Lower lobe of right lung (tissue), 2 donors: Measurements from ENCODE around the gene AFM. TPM values are rescaled to one million over a fixed set of nuclear protein-coding genes. Genes with fewer than 3 reads are reported as not detected.

Experiments
- ATAC-seq, 2 donors: fragments of 200-7000 bp; cut with Tn5 transposase; one replicate each; pipeline ENCODE4 v1.9.1; 2020 to 2022; ENCODE audit warnings: mild to moderate bottlenecking in 2 of 2, moderate library complexity in 2 of 2
- DNase-seq: peaks from one replicate; pipeline ENCODE4 v3.0.0-alpha.2; 2020
- H3K27ac ChIP-seq: fragments of 200-600 bp; one replicate; pipeline ENCODE4 v1.8.0; 2022
- H3K27me3 ChIP-seq: fragments of 200-600 bp; one replicate; pipeline ENCODE4 v1.8.0; 2022; ENCODE audit warnings: low read depth
- H3K36me3 ChIP-seq: fragments of 200-600 bp; one replicate; pipeline ENCODE4 v1.8.0; 2022; ENCODE audit warnings: mild to moderate bottlenecking
- H3K4me1 ChIP-seq: fragments of 200-600 bp; one replicate; pipeline ENCODE4 v1.8.0; 2022
- H3K4me3 ChIP-seq: fragments of 200-600 bp; one replicate; pipeline ENCODE4 v1.8.0; 2022; ENCODE audit warnings: mild to moderate bottlenecking
- H3K9me3 ChIP-seq: fragments of 200-600 bp; one replicate; pipeline ENCODE4 v1.8.0; 2022
- intact Hi-C: fragments of 100-400 bp; cut with DNase I; formaldehyde crosslinking; loops from one replicate; pipeline ENCODE4 v1.11.0; 2022
- long read RNA-seq: library from polyadenylated mRNA; unstranded; transcript quantifications from one replicate; pipeline ENCODE4 v2.0.0, GENCODE V29; 2021
- total RNA-seq: library from RNA; stranded (reverse); fragmentation: NEBNext Ultra II Directional; extraction: Animal tissue kit (Norgen Biotek cat#: 25700); gene quantifications from one replicate; pipeline ENCODE4 v1.2.1, GENCODE V29; 2021
- TF ChIP-seq, protein P1 (sequence below): fragments of 200-600 bp; IDR thresholded peaks from one replicate; pipeline ENCODE4 v1.8.0; 2022; ENCODE audit warnings: antibody characterized with exemption, mild to moderate bottlenecking
- donor health status: DM: no; HTN: yes; CAD: no; lungs with severe emphysema.

AFM gene
- not detected for total RNA-seq
- long read RNA-seq, result 0 reads

DNA sequence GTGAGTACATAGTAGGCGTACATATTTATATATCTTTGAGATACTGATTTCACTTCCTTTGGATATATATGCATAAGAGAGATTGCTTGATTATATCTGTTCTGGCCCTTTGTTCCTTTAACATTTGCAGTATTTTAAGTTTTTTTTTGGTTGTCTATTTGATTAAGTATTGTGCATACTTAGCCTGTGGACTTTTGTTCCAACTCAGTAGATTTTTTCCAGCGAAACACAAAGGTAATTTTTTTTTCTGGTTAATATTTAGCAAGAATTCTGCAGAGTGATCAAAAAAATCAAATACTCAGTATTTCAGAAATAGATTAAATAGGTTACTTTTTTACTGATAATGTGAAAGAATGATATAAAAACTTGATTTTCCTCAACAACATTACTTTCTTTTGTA lies at the start of gene AFM:
TSS of gene AFM (plus strand) at position 388 of the 400 bp plus-strand sequence. CDS start 31 bp downstream, outside the sequence.
- Histone ChIP-seq H3K27ac (no peak within 1 kb of the TSS), H3K36me3 (no peaks in the 10 kb centered on the region), H3K9me3 (no peaks in the 10 kb centered on the region), H3K4me1 (no peaks in the 10 kb centered on the region), H3K4me3 (no peak within 1 kb of the TSS), H3K27me3 (no peaks in the 10 kb centered on the region)
- intact Hi-C loops, result no loop called here
- TF ChIP-seq, protein P1, sequence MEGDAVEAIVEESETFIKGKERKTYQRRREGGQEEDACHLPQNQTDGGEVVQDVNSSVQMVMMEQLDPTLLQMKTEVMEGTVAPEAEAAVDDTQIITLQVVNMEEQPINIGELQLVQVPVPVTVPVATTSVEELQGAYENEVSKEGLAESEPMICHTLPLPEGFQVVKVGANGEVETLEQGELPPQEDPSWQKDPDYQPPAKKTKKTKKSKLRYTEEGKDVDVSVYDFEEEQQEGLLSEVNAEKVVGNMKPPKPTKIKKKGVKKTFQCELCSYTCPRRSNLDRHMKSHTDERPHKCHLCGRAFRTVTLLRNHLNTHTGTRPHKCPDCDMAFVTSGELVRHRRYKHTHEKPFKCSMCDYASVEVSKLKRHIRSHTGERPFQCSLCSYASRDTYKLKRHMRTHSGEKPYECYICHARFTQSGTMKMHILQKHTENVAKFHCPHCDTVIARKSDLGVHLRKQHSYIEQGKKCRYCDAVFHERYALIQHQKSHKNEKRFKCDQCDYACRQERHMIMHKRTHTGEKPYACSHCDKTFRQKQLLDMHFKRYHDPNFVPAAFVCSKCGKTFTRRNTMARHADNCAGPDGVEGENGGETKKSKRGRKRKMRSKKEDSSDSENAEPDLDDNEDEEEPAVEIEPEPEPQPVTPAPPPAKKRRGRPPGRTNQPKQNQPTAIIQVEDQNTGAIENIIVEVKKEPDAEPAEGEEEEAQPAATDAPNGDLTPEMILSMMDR, result no peak
- ATAC-seq, result no peak
- DNase-seq, result no peak

- TF ChIP-seq, protein P1, result no peak
- H3K4me1 ChIP-seq, result no peaks in the 10 kb centered on the region
- DNase-seq (no peak), ATAC-seq (no peak)
- no peaks in the 10 kb centered on the region for H3K9me3 ChIP-seq
- H3K4me3 ChIP-seq, result no peak overlapping the region
- no peaks in the 10 kb centered on the region for H3K36me3 ChIP-seq
- no peak overlapping the region for H3K27ac ChIP-seq
- H3K27me3 ChIP-seq, result no peaks in the 10 kb centered on the region
- intact Hi-C loops, result no loop called here
Observed at GRCh38 chr4:73431813-73432168, 49.8 kb upstream of the AFM start.

GRCh38 chr4:73432169-73433000 lies 49.2 kb upstream of the AFM start:
- no peaks in the 10 kb centered on the region for H3K27me3 ChIP-seq
- DNase-seq, result no peak
- no peak overlapping the region for H3K4me3 ChIP-seq
- no peaks in the 10 kb centered on the region for H3K4me1 ChIP-seq
- no peak overlapping the region for H3K27ac ChIP-seq
- no peak for ATAC-seq
- TF ChIP-seq, protein P1, result no peak
- intact Hi-C loops, result no loop called here
- no peaks in the 10 kb centered on the region for H3K9me3 ChIP-seq
- H3K36me3 ChIP-seq, result no peaks in the 10 kb centered on the region

DNA sequence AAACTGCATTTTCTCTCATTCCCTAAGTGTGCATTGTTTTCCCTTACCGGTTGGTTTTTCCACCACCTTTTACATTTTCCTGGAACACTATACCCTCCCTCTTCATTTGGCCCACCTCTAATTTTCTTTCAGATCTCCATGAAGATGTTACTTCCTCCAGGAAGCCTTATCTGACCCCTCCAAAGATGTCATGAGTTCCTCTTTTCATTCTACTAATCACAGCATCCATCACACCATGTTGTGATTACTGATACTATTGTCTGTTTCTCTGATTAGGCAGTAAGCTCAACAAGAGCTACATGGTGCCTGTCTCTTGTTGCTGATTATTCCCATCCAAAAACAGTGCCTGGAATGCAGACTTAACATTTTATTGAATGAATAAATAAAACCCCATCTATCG lies 48.4 kb upstream of the AFM start:
- Histone ChIP-seq H3K4me3 (no peak overlapping the region), H3K9me3 (no peaks in the 10 kb centered on the region), H3K4me1 (no peaks in the 10 kb centered on the region), H3K27ac (no peak overlapping the region), H3K27me3 (no peaks in the 10 kb centered on the region), H3K36me3 (no peaks in the 10 kb centered on the region)
- intact Hi-C loops, result no loop called here
- DNase-seq (no peak), ATAC-seq (no peak)
- TF ChIP-seq, protein P1, result no peak

DNA sequence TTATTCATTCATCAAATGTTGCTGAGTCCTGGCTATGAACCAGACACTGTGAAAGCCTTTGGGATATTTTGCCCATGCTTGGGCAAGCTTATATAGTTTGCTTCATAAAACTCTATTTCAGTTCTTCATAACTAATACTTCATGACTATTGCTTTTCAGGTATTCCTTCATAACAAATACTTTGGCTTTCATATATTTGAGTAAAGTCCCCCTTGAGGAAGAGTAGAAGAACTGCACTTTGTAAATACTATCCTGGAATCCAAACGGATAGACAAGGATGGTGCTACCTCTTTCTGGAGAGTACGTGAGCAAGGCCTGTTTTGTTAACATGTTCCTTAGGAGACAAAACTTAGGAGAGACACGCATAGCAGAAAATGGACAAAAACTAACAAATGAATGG lies 47.2 kb upstream of the AFM start:
- ATAC-seq, result no peak
- Histone ChIP-seq H3K4me3 (no peak overlapping the region), H3K4me1 (no peaks in the 10 kb centered on the region)

More for the DNA sequence above, 47.2 kb upstream of the AFM start:
- TF ChIP-seq, protein P1, result peak; percentile 46
- Histone ChIP-seq H3K27me3 (no peaks in the 10 kb centered on the region), H3K9me3 (no peaks in the 10 kb centered on the region), H3K36me3 (no peaks in the 10 kb centered on the region), H3K27ac (no peak overlapping the region)
- intact Hi-C loops, result no loop called here
- DNase-seq, result no peak
